Glutamatergic neuron (in vitro differentiated cells): ENCODE measurements around the gene AGAP1. TPM values are rescaled to one million over a fixed set of nuclear protein-coding genes. Genes with fewer than 3 reads are reported as not detected.

Experiments
- DNase-seq: peaks from one replicate; pipeline ENCODE4 v3.0.0; 2022
- H3K27ac Mint-ChIP-seq: one replicate; pipeline ENCODE4 v1.8.0; 2020; ENCODE audit warnings: mild to moderate bottlenecking, mixed read lengths, inconsistent platforms; ENCODE audit not compliant: unreplicated experiment
- H3K27me3 Mint-ChIP-seq: one replicate; pipeline ENCODE4 v1.8.0; 2020; ENCODE audit warnings: mild to moderate bottlenecking, moderate library complexity, mixed read lengths, inconsistent platforms; ENCODE audit not compliant: unreplicated experiment
- H3K36me3 Mint-ChIP-seq: one replicate; pipeline ENCODE4 v1.8.0; 2020; ENCODE audit warnings: mild to moderate bottlenecking, mixed read lengths, inconsistent platforms; ENCODE audit not compliant: unreplicated experiment
- H3K4me1 Mint-ChIP-seq: one replicate; pipeline ENCODE4 v1.8.0; 2020; ENCODE audit warnings: mild to moderate bottlenecking, low read depth, mixed read lengths, inconsistent platforms; ENCODE audit not compliant: unreplicated experiment
- H3K4me3 Mint-ChIP-seq: one replicate; pipeline ENCODE4 v1.8.0; 2020; ENCODE audit warnings: mild to moderate bottlenecking, mixed read lengths, inconsistent platforms; ENCODE audit not compliant: unreplicated experiment
- H3K9me3 Mint-ChIP-seq: one replicate; pipeline ENCODE4 v1.8.0; 2020; ENCODE audit warnings: mild to moderate bottlenecking, moderate library complexity, mixed read lengths, inconsistent platforms; ENCODE audit not compliant: unreplicated experiment
- CTCF ChIP-seq: fragments of 200-600 bp; sonication (generic); IDR thresholded peaks from one replicate; pipeline ENCODE4 v1.5.0; 2021; ENCODE audit not compliant: partially characterized antibody, unreplicated experiment
- total RNA-seq: library from RNA; stranded (reverse); fragmentation: NEBNext Ultra II Directional; extraction: Animal tissue kit (Norgen Biotek cat#: 25700); gene quantifications from one replicate; pipeline ENCODE4 v1.2.1, GENCODE V29; 2021; ENCODE audit not compliant: unreplicated experiment

Gene AGAP1
- total RNA-seq, 1 donor from 2014 or later, result 153 TPM

- no peak for TF ChIP-seq CTCF
- peaks cover 33% of the 10 kb centered on the region for H3K4me1 Mint-ChIP-seq
- no peaks in the 10 kb centered on the region for H3K36me3 Mint-ChIP-seq
- peak overlapping the region; percentile 90 for H3K27ac Mint-ChIP-seq
- DNase-seq, result peak; percentile 63
- H3K4me3 Mint-ChIP-seq, result peak overlapping the region; percentile 89
- peaks cover 21% of the 10 kb centered on the region for H3K9me3 Mint-ChIP-seq
- peaks cover 18% of the 10 kb centered on the region for H3K27me3 Mint-ChIP-seq
Measured at GRCh38 chr2:235494716-235495372, 1.0 kb downstream of the AGAP1 start.

GRCh38 chr2:235495373-235496238 is 1.8 kb downstream of the AGAP1 start:
- no peaks in the 10 kb centered on the region for H3K36me3 Mint-ChIP-seq
- TF ChIP-seq CTCF, result no peak
- H3K9me3 Mint-ChIP-seq, result peaks cover 19% of the 10 kb centered on the region
- peak overlapping the region; percentile 89 for H3K4me3 Mint-ChIP-seq
- H3K4me1 Mint-ChIP-seq, result peaks cover 40% of the 10 kb centered on the region
- peaks cover 16% of the 10 kb centered on the region for H3K27me3 Mint-ChIP-seq
- DNase-seq, result no peak
- peak overlapping the region; percentile 90 for H3K27ac Mint-ChIP-seq

- TF ChIP-seq CTCF, result no peak
- DNase-seq, result no peak
- Mint-ChIP-seq H3K4me1 (peaks cover 46% of the 10 kb centered on the region), H3K9me3 (peaks cover 20% of the 10 kb centered on the region), H3K27me3 (peaks cover 16% of the 10 kb centered on the region), H3K4me3 (peak overlapping the region; percentile 89), H3K36me3 (no peaks in the 10 kb centered on the region), H3K27ac (peak overlapping the region; percentile 90)
Measured at GRCh38 chr2:235496239-235496621, 2.4 kb downstream of the AGAP1 start.

GRCh38 chr2:235497096-235497495 is 3.3 kb downstream of the AGAP1 start:
- Mint-ChIP-seq H3K9me3 (peaks cover 20% of the 10 kb centered on the region), H3K36me3 (no peaks in the 10 kb centered on the region), H3K27me3 (peaks cover 14% of the 10 kb centered on the region), H3K27ac (peak overlapping the region; percentile 90), H3K4me1 (peaks cover 54% of the 10 kb centered on the region), H3K4me3 (peak overlapping the region; percentile 89)
- DNase-seq, result no peak
- TF ChIP-seq CTCF, result no peak

GRCh38 chr2:235498541-235498940 is 4.7 kb downstream of the AGAP1 start:
- peaks cover 6% of the 10 kb centered on the region for H3K27me3 Mint-ChIP-seq
- H3K9me3 Mint-ChIP-seq, result peaks cover 12% of the 10 kb centered on the region
- H3K27ac Mint-ChIP-seq, result peak overlapping the region; percentile 28
- H3K4me3 Mint-ChIP-seq, result peak overlapping the region; percentile 30
- peaks cover 62% of the 10 kb centered on the region for H3K4me1 Mint-ChIP-seq
- no peaks in the 10 kb centered on the region for H3K36me3 Mint-ChIP-seq
- DNase-seq, result peak; percentile 60
- no peak for TF ChIP-seq CTCF
